GM19463 (cell line): Measurements from ENCODE around the gene SH3PXD2A.
A peak's percentile ranks its signal among the peaks of the same experiment; 100 is the strongest.

Experiments
- ATAC-seq: cut with Tn5 transposase; IDR thresholded peaks from one replicate; pipeline ENCODE4 v1.9.1; 2021; ENCODE audit warnings: mild to moderate bottlenecking, moderate library complexity; ENCODE audit not compliant: unreplicated experiment

The SH3PXD2A gene

GRCh38 chr10:103692436-103692951, 162.9 kb downstream of the SH3PXD2A start:
- ATAC-seq: peak; percentile 55

- ATAC-seq: peak; percentile 29
Measured at GRCh38 chr10:103691723-103692435, 163.5 kb downstream of the SH3PXD2A start.

- no peak for ATAC-seq
Measured at GRCh38 chr10:103691267-103691666, 164.1 kb downstream of the SH3PXD2A start.

GRCh38 chr10:103690281-103690680, 165.1 kb downstream of the SH3PXD2A start:
- no peak for ATAC-seq

- no peak for ATAC-seq
Measured at GRCh38 chr10:103688491-103688890, 166.9 kb downstream of the SH3PXD2A start.

GRCh38 chr10:103687718-103688117, 167.7 kb downstream of the SH3PXD2A start:
- ATAC-seq: no peak

GRCh38 chr10:103687172-103687571, 168.2 kb downstream of the SH3PXD2A start:
- ATAC-seq: no peak

- no peak for ATAC-seq
Measured at GRCh38 chr10:103685880-103686669, 169.3 kb downstream of the SH3PXD2A start.

- ATAC-seq: no peak
Measured at GRCh38 chr10:103683851-103684250, 171.5 kb downstream of the SH3PXD2A start.

- no peak for ATAC-seq
Measured at GRCh38 chr10:103682631-103683030, 172.7 kb downstream of the SH3PXD2A start.

GRCh38 chr10:103681617-103682399, 173.6 kb downstream of the SH3PXD2A start:
- no peak for ATAC-seq

GRCh38 chr10:103680869-103681236, 174.5 kb downstream of the SH3PXD2A start:
- ATAC-seq: no peak

GRCh38 chr10:103679096-103679790, 176.1 kb downstream of the SH3PXD2A start:
- ATAC-seq: peak; percentile 76

- peak; percentile 85 for ATAC-seq
Measured at GRCh38 chr10:103678178-103678526, 177.2 kb downstream of the SH3PXD2A start.

- ATAC-seq: no peak
Measured at GRCh38 chr10:103677486-103678177, 177.7 kb downstream of the SH3PXD2A start.

GRCh38 chr10:103676851-103677417, 178.4 kb downstream of the SH3PXD2A start:
- no peak for ATAC-seq

GRCh38 chr10:103676058-103676785, 179.2 kb downstream of the SH3PXD2A start:
- ATAC-seq: no peak

- no peak for ATAC-seq
Measured at GRCh38 chr10:103673606-103674005, 181.8 kb downstream of the SH3PXD2A start.

- no peak for ATAC-seq
Measured at GRCh38 chr10:103672345-103672744, 183.0 kb downstream of the SH3PXD2A start.
